Epidermal melanocyte (primary cell): ENCODE data around the gene EEF2K.
"Not testable (repeated sequence)": the region's sequence is repeated elsewhere in the genome, so short reads cannot be mapped to it uniquely, and the experiment has no call there.

ENCODE experiments used
- DNase-seq: peaks from one replicate; pipeline ENCODE4 v3.0.0; 2011; ENCODE audit warnings: low spot score; ENCODE audit not compliant: insufficient read length

Gene EEF2K

GRCh38 chr16:22210285-22210684 lies 4.2 kb downstream of the EEF2K start:
- DNase-seq: no peak

GRCh38 chr16:22210854-22211253 lies 4.8 kb downstream of the EEF2K start:
- DNase-seq: no peak

GRCh38 chr16:22213236-22213635 lies 7.2 kb downstream of the EEF2K start:
- DNase-seq: no peak

- no peak for DNase-seq
Observed at GRCh38 chr16:22213801-22214200, 7.7 kb downstream of the EEF2K start.

- no peak for DNase-seq
Observed at GRCh38 chr16:22214402-22214801, 8.3 kb downstream of the EEF2K start.

- no peak for DNase-seq
Observed at GRCh38 chr16:22214889-22215288, 8.8 kb downstream of the EEF2K start.

GRCh38 chr16:22216191-22216831 lies 10.2 kb downstream of the EEF2K start:
- DNase-seq: no peak

- not testable (repeated sequence) for DNase-seq
Observed at GRCh38 chr16:22216832-22217225, 10.8 kb downstream of the EEF2K start.

- no peak for DNase-seq
Observed at GRCh38 chr16:22217890-22218730, 12.0 kb downstream of the EEF2K start.

GRCh38 chr16:22219389-22220068 lies 13.5 kb downstream of the EEF2K start:
- no peak for DNase-seq

GRCh38 chr16:22220069-22220440 lies 14.0 kb downstream of the EEF2K start:
- DNase-seq: no peak

- DNase-seq: no peak
Observed at GRCh38 chr16:22220714-22221113, 14.6 kb downstream of the EEF2K start.

GRCh38 chr16:22222006-22222405 lies 15.9 kb downstream of the EEF2K start:
- DNase-seq: no peak

GRCh38 chr16:22222998-22223397 lies 16.9 kb downstream of the EEF2K start:
- DNase-seq: no peak

- DNase-seq: no peak
Observed at GRCh38 chr16:22225060-22225459, 19.0 kb downstream of the EEF2K start.

- no peak for DNase-seq
Observed at GRCh38 chr16:22229889-22230288, 23.8 kb downstream of the EEF2K start.

- no peak for DNase-seq
Observed at GRCh38 chr16:22232277-22233036, 26.4 kb downstream of the EEF2K start.

GRCh38 chr16:22233037-22233372 lies 26.9 kb downstream of the EEF2K start:
- DNase-seq: no peak

GRCh38 chr16:22235839-22236745 lies 30.0 kb downstream of the EEF2K start:
- DNase-seq: no peak

GRCh38 chr16:22239131-22239805 lies 33.2 kb downstream of the EEF2K start:
- DNase-seq: no peak
